Retinal pigment epithelial cell (primary cell): Measurements from ENCODE around the gene SSH2.

ENCODE experiments used
- DNase-seq: peaks from one replicate; pipeline ENCODE4 v3.0.0-alpha.2; 2010; ENCODE audit warnings: low read depth
- H3K4me3 ChIP-seq: 2 replicates; pipeline ENCODE4 v1.5.1; 2011; ENCODE audit warnings: mild to moderate bottlenecking, low read length, control low read depth, moderate library complexity
- CTCF ChIP-seq: conservative IDR thresholded peaks from 2 replicates; pipeline ENCODE4 v1.5.1; 2011; ENCODE audit warnings: low read depth, low read length, control low read depth, inconsistent platforms

SSH2 gene

DNA sequence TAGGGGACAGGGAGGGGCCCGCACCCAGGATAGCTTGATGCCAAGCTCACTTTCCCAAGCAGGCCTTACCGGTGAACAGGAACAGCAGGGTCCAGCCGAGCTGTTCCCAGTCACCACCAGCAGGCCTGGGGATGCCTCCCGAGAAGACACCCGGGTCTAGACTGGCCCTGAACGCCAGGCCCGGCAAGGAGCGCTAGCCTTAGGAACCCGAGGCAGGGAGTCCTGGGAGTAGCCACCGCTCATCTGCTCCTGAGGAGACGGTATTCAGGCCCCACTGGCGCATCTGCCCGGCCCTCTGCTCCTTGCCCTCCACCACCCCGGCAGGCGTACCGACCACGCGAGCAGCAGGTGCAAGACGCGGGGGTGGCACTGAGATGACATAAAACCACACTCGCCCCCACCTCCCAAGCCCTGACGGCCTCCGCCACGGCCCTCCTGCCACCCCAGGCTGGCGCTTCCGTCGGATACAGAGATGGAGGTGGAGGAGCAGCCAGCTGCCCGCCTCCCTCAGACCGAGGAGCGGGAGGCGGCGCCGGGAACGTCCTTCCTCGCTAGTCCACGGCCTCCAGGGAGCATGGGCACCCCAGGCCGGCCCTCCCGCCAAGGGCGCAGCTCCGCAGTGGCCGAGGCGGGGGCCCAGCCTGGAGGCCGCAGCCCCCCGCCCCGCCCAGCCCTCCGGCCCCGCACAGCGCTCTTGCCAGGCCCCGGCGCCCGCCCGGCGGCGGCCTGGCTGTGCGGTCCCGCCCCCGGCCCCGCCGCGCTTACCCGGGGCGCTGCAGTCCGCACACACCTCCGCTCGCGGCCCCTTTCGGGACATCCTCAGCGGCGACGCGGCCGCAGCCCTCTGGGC, 341.2 kb downstream of the SSH2 start:
- no peak for DNase-seq
- peak overlapping the region; percentile 84 for H3K4me3 ChIP-seq
- no peak for TF ChIP-seq CTCF

GRCh38 chr17:29588017-29588561, 341.9 kb downstream of the SSH2 start:
- DNase-seq = no peak
- peak overlapping the region; percentile 84 for H3K4me3 ChIP-seq
- no peak for TF ChIP-seq CTCF

GRCh38 chr17:29587591-29587990, 342.4 kb downstream of the SSH2 start:
- peak overlapping the region; percentile 84 for H3K4me3 ChIP-seq
- DNase-seq = no peak
- TF ChIP-seq CTCF = no peak

- peak overlapping the region; percentile 84 for H3K4me3 ChIP-seq
- DNase-seq = no peak
- TF ChIP-seq CTCF = no peak
Measured at GRCh38 chr17:29586676-29587469, 343.2 kb downstream of the SSH2 start.

GRCh38 chr17:29585080-29585751, 344.8 kb downstream of the SSH2 start:
- no peak for DNase-seq
- TF ChIP-seq CTCF = peak; percentile 52
- H3K4me3 ChIP-seq = no peak overlapping the region

DNA sequence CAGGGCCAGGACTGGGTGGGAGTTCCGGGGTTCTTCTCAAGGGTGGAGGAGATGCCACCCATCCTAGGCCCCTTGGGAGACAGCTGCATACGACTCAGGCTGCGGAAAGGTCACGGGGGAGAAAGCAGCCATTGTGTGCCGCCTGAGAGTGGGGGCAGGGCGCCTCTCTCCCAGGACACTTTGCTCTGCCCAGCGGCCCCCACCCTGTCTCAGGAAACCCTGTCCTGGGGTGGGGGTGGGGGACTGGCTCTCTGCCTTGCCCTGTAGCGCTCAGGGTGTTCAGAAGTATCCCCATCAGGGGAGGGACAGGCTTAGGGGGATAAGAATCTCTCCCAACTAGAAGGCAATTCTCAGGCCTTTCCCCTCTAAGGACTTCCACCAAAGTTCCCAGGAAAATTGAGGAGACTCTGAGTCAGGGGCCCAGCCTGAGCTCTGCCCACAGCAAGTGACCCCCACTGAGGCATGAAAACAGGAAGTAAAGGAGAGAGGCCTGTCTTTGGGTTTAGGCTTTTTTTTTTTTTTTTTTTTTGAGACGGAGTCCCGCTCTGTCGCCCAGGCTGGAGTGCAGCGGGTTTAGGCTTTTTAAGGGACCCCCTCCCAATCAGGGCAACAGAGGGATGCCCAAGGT, 345.5 kb downstream of the SSH2 start:
- no peak overlapping the region for H3K4me3 ChIP-seq
- no peak for DNase-seq
- TF ChIP-seq CTCF = no peak
